ENCODE measurements around the gene AXIN2. TPM values are rescaled to one million over a fixed set of nuclear protein-coding genes. Genes with fewer than 3 reads are reported as not detected.

Gene AXIN2
- total RNA-seq, 1 experiment from 2014 or later, result 2.4 TPM

- BruUV-seq (replicated peaks), result no TSS peak
- Histone ChIP-seq H3K27ac (ENCODE audit: low read length) (no peak overlapping the region), H3K4me1 (ENCODE audit: control insufficient read depth, insufficient read depth, low read length) (no peaks in the 10 kb centered on the region), H3K9me3 (ENCODE audit: control insufficient read depth, insufficient read depth, low read depth, low read length) (no peaks in the 10 kb centered on the region), H3K36me3 (ENCODE audit: control insufficient read depth, insufficient read depth, low read length) (no peaks in the 10 kb centered on the region), H3K27me3 (ENCODE audit: control insufficient read depth, insufficient read depth, low read length) (no peaks in the 10 kb centered on the region), H3K4me3 (ENCODE audit: low read depth in 2 of 2, low read length in 2 of 2) (no peak overlapping the region)
- ChIA-PET POLR2A (no interaction called here), CTCF (no interaction called here)
- no peak for DNase-seq (ENCODE audit: low read depth, low spot score)
- no peak for ATAC-seq
- no peak for TF ChIP-seq REST (IDR thresholded peaks at IDR 0.05; ENCODE audit: insufficient read depth in 1 of 2, low read depth in 2 of 2, low read length in 1 of 2)
- no peak for TF ChIP-seq TCF7L2 (IDR thresholded peaks at IDR 0.05; ENCODE audit: low read depth, low read length)
- TF ChIP-seq, protein P1, sequence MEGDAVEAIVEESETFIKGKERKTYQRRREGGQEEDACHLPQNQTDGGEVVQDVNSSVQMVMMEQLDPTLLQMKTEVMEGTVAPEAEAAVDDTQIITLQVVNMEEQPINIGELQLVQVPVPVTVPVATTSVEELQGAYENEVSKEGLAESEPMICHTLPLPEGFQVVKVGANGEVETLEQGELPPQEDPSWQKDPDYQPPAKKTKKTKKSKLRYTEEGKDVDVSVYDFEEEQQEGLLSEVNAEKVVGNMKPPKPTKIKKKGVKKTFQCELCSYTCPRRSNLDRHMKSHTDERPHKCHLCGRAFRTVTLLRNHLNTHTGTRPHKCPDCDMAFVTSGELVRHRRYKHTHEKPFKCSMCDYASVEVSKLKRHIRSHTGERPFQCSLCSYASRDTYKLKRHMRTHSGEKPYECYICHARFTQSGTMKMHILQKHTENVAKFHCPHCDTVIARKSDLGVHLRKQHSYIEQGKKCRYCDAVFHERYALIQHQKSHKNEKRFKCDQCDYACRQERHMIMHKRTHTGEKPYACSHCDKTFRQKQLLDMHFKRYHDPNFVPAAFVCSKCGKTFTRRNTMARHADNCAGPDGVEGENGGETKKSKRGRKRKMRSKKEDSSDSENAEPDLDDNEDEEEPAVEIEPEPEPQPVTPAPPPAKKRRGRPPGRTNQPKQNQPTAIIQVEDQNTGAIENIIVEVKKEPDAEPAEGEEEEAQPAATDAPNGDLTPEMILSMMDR (IDR thresholded peaks at IDR 0.05), result no peak
- no peak for TF ChIP-seq POLR2AphosphoS5 (IDR thresholded peaks at IDR 0.05; ENCODE audit: low read depth, low read length)
- no peak for TF ChIP-seq SIN3A (IDR thresholded peaks at IDR 0.05; ENCODE audit: borderline replicate concordance, insufficient read depth, low read depth, low read length)
- intact Hi-C loops (cut with micrococcal nuclease; ENCODE audit: unreplicated experiment) (no loop called here), in situ Hi-C loops (cut with HindIII; ENCODE audit: low pct_unique_long_range_greater_than_20kb, low sequenced_read_pairs) (no loop called here)
Measured at GRCh38 chr17:65551267-65552040, 10.0 kb downstream of the AXIN2 start.

DNA sequence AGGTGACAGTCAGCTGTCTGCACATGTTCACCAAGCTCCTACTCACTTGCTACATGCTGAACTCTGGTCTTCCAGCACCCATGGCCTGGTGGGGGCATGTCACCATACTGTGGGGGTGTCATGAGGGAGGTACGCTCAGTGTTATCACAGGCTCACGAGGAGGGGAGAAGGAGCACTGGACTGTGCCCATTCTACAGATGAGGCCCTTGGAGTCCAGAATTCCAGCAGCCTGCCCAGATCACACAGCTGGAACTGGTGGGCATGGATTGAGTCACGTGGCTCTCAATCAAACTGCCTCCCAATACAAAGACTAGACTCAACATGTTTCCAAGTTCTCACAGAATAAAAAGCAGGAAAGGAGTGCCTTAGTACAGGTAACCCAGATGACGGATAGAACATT, 10.7 kb downstream of the AXIN2 start:
- Histone ChIP-seq H3K4me3 (ENCODE audit: low read depth in 2 of 2, low read length in 2 of 2) (no peak overlapping the region), H3K27me3 (ENCODE audit: control insufficient read depth, insufficient read depth, low read length) (no peaks in the 10 kb centered on the region), H3K27ac (ENCODE audit: low read length) (no peak overlapping the region), H3K9me3 (ENCODE audit: control insufficient read depth, insufficient read depth, low read depth, low read length) (no peaks in the 10 kb centered on the region), H3K4me1 (ENCODE audit: control insufficient read depth, insufficient read depth, low read length) (no peaks in the 10 kb centered on the region), H3K36me3 (ENCODE audit: control insufficient read depth, insufficient read depth, low read length) (no peaks in the 10 kb centered on the region)
- in situ Hi-C loops (cut with HindIII; ENCODE audit: low pct_unique_long_range_greater_than_20kb, low sequenced_read_pairs) (no loop called here), intact Hi-C loops (cut with micrococcal nuclease; ENCODE audit: unreplicated experiment) (no loop called here)
- TF ChIP-seq POLR2AphosphoS5 (IDR thresholded peaks at IDR 0.05; ENCODE audit: low read depth, low read length) (no peak), SIN3A (IDR thresholded peaks at IDR 0.05; ENCODE audit: borderline replicate concordance, insufficient read depth, low read depth, low read length) (no peak)
- TF ChIP-seq, protein P1 (IDR thresholded peaks at IDR 0.05), result no peak
- ChIA-PET POLR2A (no interaction called here), CTCF (no interaction called here)
- BruUV-seq (replicated peaks), result no TSS peak
- ATAC-seq (no peak), DNase-seq (ENCODE audit: low read depth, low spot score) (no peak)
